WTC11 (cell line): ENCODE results near the gene ANG. TPM values are rescaled to one million over a fixed set of nuclear protein-coding genes. Genes with fewer than 3 reads are reported as not detected.

Source experiments
- ATAC-seq: fragments of 200-7000 bp; cut with Tn5 transposase; 2 replicates; pipeline ENCODE4 v1.10.0; 2021; ENCODE audit warnings: mild to moderate bottlenecking, moderate library complexity
- CTCF ChIA-PET: fragments of 300-600 bp; sonication (Branson Sonifier 250); formaldehyde crosslinking; loops from one replicate; lab custom pipeline; 2021; ENCODE audit warnings: antibody characterized with exemption; lab: Charles Lee
- POLR2A ChIA-PET: fragments of 350-600 bp; sonication (Branson Sonifier 250); formaldehyde crosslinking; loops from one replicate; lab custom pipeline; 2021; ENCODE audit warnings: antibody characterized with exemption; lab: Charles Lee
- DNase-seq: peaks from one replicate; pipeline ENCODE4 v3.0.0; 2021; ENCODE audit warnings: low spot score
- H3K27ac Mint-ChIP-seq: 2 replicates; pipeline ENCODE4 v1.8.0; 2021; ENCODE audit warnings: mixed read lengths
- H3K27me3 Mint-ChIP-seq: 2 replicates; pipeline ENCODE4 v1.8.0; 2021; ENCODE audit warnings: low read depth, mild to moderate bottlenecking, moderate library complexity, mixed read lengths
- H3K36me3 Mint-ChIP-seq: 2 replicates; pipeline ENCODE4 v1.8.0; 2021; ENCODE audit warnings: mixed read lengths
- H3K4me1 Mint-ChIP-seq: 2 replicates; pipeline ENCODE4 v1.8.0; 2022; ENCODE audit warnings: mixed read lengths
- H3K4me3 Mint-ChIP-seq: 2 replicates; pipeline ENCODE4 v1.8.0; 2021; ENCODE audit warnings: mild to moderate bottlenecking, moderate library complexity, mixed read lengths
- H3K9me3 Mint-ChIP-seq: 2 replicates; pipeline ENCODE4 v1.8.0; 2021; ENCODE audit warnings: mixed read lengths
- ATF1 ChIP-seq: sonication (generic); formaldehyde crosslinking; IDR thresholded peaks from 2 replicates; pipeline ENCODE4 v1.8.1; 2023; ENCODE audit warnings: mild to moderate bottlenecking, moderate library complexity, missing genetic modification reagents
- CBFB ChIP-seq: sonication (generic); formaldehyde crosslinking; IDR thresholded peaks from 2 replicates; pipeline ENCODE4 v1.8.1; 2022; ENCODE audit warnings: mild to moderate bottlenecking, low read depth, missing genetic modification reagents
- CREM ChIP-seq: sonication (generic); formaldehyde crosslinking; IDR thresholded peaks from 2 replicates; pipeline ENCODE4 v1.8.1; 2022; ENCODE audit warnings: mild to moderate bottlenecking, missing genetic modification reagents, moderate library complexity
- EMX1 ChIP-seq: fragments of 250-450 bp; sonication (Bioruptor Pico); IDR thresholded peaks from 2 replicates; pipeline ENCODE4 v1.8.0; 2021; ENCODE audit warnings: mild to moderate bottlenecking
- FOXK1 ChIP-seq: sonication (generic); formaldehyde crosslinking; IDR thresholded peaks from 2 replicates; pipeline ENCODE4 v1.8.0; 2022; ENCODE audit warnings: mild to moderate bottlenecking, moderate library complexity, missing genetic modification reagents
- MYBL2 ChIP-seq: sonication (generic); formaldehyde crosslinking; IDR thresholded peaks from 2 replicates; pipeline ENCODE4 v1.8.1; 2023; ENCODE audit warnings: mild to moderate bottlenecking, moderate library complexity, missing genetic modification reagents
- NR1H2 ChIP-seq: sonication (generic); formaldehyde crosslinking; IDR thresholded peaks from 2 replicates; pipeline ENCODE4 v1.9.0; 2021; ENCODE audit warnings: mild to moderate bottlenecking, moderate library complexity, missing genetic modification reagents
- ZNF219 ChIP-seq: sonication (generic); formaldehyde crosslinking; IDR thresholded peaks from 2 replicates; pipeline ENCODE4 v1.8.0; 2023; ENCODE audit warnings: missing genetic modification reagents, mild to moderate bottlenecking, borderline replicate concordance
- ZNF423 ChIP-seq: fragments of 250-450 bp; sonication (Bioruptor Pico); IDR thresholded peaks from 2 replicates; pipeline ENCODE4 v2.1.2; 2022; ENCODE audit warnings: mild to moderate bottlenecking, moderate library complexity
- ZNF671 ChIP-seq: fragments of 250-450 bp; sonication (Bioruptor Pico); IDR thresholded peaks from 2 replicates; pipeline ENCODE4 v1.8.0; 2021; ENCODE audit warnings: mild to moderate bottlenecking
- total RNA-seq: library from RNA; stranded (reverse); gene quantifications from 3 replicates; pipeline ENCODE4 v1.2.3, GENCODE V29; 2021
- TF ChIP-seq, protein P1 (sequence below): sonication (generic); formaldehyde crosslinking; IDR thresholded peaks from 2 replicates; pipeline ENCODE4 v1.8.0; 2022; ENCODE audit warnings: mild to moderate bottlenecking, missing genetic modification reagents
- TF ChIP-seq, protein P2 (sequence below): fragments of 250-450 bp; sonication (Bioruptor Pico); IDR thresholded peaks from 2 replicates; pipeline ENCODE4 v1.9.0; 2021; ENCODE audit warnings: moderate library complexity, mild to moderate bottlenecking, inconsistent platforms, borderline replicate concordance
- TF ChIP-seq, protein P3 (sequence below): sonication (generic); formaldehyde crosslinking; IDR thresholded peaks from 2 replicates; pipeline ENCODE4 v1.8.1; 2022; ENCODE audit warnings: mild to moderate bottlenecking, moderate library complexity, missing genetic modification reagents
- TF ChIP-seq, protein P4 (sequence below): fragments of 250-450 bp; sonication (Bioruptor Pico); conservative IDR thresholded peaks from 2 replicates; pipeline ENCODE4 v1.9.0; 2021; ENCODE audit warnings: mild to moderate bottlenecking
- TF ChIP-seq, protein P5 (sequence below): sonication (generic); formaldehyde crosslinking; IDR thresholded peaks from 2 replicates; pipeline ENCODE4 v1.8.0; 2023; ENCODE audit warnings: missing genetic modification reagents, mild to moderate bottlenecking, borderline replicate concordance
- TF ChIP-seq, protein P6 (sequence below): sonication (generic); formaldehyde crosslinking; conservative IDR thresholded peaks from 2 replicates; pipeline ENCODE4 v1.8.1; 2022; ENCODE audit warnings: mild to moderate bottlenecking, missing genetic modification reagents
- TF ChIP-seq, protein P7 (sequence below): sonication (generic); formaldehyde crosslinking; IDR thresholded peaks from 2 replicates; pipeline ENCODE4 v1.8.0; 2022; ENCODE audit warnings: mild to moderate bottlenecking, missing genetic modification reagents
- TF ChIP-seq, protein P8 (sequence below): sonication (generic); formaldehyde crosslinking; IDR thresholded peaks from 2 replicates; pipeline ENCODE4 v1.8.1; 2023; ENCODE audit warnings: mild to moderate bottlenecking, missing genetic modification reagents, moderate library complexity
- TF ChIP-seq, protein P9 (sequence below): fragments of 250-450 bp; sonication (Bioruptor Pico); IDR thresholded peaks from 2 replicates; pipeline ENCODE4 v1.9.0; 2021; ENCODE audit warnings: mild to moderate bottlenecking

The ANG gene
- total RNA-seq, 1 experiment from 2014 or later, result 4.8 TPM

DNA sequence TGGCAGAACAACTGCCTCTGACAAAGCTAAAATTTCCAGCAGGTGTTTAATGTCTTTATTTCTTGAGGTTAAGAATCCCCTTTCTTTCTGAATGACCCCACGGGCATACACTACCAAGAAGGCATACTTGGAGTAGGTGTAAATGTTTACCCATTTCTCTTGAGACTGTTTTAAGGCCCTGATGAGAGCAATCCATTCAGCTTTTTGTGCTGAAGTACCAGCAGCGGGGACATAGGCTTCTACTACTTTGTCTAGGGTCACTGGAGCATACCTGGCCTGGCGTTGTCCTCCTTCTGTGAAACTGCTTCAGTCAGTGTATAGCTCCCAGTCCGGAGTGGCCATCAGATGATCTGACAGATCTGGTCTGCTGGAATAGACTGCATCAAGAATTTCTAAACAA lies 22.7 kb downstream of the ANG start:
- H3K27ac Mint-ChIP-seq, result no peak overlapping the region
- ChIA-PET CTCF (no interaction called here), POLR2A (no interaction called here)
- TF ChIP-seq, protein P1, sequence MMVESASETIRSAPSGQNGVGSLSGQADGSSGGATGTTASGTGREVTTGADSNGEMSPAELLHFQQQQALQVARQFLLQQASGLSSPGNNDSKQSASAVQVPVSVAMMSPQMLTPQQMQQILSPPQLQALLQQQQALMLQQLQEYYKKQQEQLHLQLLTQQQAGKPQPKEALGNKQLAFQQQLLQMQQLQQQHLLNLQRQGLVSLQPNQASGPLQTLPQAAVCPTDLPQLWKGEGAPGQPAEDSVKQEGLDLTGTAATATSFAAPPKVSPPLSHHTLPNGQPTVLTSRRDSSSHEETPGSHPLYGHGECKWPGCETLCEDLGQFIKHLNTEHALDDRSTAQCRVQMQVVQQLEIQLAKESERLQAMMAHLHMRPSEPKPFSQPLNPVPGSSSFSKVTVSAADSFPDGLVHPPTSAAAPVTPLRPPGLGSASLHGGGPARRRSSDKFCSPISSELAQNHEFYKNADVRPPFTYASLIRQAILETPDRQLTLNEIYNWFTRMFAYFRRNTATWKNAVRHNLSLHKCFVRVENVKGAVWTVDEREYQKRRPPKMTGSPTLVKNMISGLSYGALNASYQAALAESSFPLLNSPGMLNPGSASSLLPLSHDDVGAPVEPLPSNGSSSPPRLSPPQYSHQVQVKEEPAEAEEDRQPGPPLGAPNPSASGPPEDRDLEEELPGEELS (CRISPR knock-in tag), result no peak
- no peak for TF ChIP-seq EMX1 (CRISPR knock-in tag)
- no peak for TF ChIP-seq FOXK1 (CRISPR knock-in tag)
- TF ChIP-seq, protein P2, sequence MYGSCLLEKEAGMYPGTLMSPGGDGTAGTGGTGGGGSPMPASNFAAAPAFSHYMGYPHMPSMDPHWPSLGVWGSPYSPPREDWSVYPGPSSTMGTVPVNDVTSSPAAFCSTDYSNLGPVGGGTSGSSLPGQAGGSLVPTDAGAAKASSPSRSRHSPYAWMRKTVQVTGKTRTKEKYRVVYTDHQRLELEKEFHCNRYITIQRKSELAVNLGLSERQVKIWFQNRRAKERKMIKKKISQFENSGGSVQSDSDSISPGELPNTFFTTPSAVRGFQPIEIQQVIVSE (CRISPR knock-in tag), result no peak
- no peak for TF ChIP-seq ZNF219 (CRISPR knock-in tag)
- TF ChIP-seq ZNF423 (CRISPR knock-in tag), result no peak
- TF ChIP-seq, protein P3, sequence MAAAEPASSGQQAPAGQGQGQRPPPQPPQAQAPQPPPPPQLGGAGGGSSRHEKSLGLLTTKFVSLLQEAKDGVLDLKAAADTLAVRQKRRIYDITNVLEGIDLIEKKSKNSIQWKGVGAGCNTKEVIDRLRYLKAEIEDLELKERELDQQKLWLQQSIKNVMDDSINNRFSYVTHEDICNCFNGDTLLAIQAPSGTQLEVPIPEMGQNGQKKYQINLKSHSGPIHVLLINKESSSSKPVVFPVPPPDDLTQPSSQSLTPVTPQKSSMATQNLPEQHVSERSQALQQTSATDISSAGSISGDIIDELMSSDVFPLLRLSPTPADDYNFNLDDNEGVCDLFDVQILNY (CRISPR knock-in tag), result no peak
- TF ChIP-seq, protein P4, sequence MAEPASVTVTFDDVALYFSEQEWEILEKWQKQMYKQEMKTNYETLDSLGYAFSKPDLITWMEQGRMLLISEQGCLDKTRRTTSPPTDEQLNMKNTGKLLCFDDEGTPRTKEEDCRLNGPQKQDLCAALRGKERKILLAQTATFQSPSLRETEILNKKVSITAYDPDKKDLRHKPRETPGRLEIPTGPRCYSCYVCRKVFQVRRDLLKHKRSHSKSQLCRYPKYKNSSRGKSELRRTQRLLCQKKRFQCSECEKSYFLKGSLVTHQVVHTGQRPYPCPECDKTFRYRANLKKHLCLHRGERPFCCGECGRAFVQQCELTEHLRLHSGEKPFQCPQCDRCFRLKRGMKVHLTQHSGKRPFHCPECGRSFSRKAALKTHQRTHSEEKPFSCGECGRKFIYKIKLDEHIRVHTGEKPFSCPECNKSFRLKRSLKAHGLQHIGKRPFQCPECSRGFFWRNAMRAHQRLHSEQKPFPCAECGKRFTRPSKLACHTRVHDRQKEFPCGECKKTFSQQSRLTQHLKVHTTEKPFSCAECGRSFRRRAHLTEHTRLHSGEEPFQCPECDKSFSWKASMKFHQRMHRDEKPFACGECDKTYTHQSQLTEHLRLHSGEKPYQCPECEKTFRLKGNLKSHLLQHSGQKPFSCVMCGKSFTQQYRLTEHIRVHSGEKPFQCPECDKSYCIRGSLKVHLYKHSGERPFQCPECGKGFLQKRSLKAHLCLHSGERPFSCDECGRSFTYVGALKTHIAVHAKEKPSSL, result no peak
- TF ChIP-seq, protein P5, sequence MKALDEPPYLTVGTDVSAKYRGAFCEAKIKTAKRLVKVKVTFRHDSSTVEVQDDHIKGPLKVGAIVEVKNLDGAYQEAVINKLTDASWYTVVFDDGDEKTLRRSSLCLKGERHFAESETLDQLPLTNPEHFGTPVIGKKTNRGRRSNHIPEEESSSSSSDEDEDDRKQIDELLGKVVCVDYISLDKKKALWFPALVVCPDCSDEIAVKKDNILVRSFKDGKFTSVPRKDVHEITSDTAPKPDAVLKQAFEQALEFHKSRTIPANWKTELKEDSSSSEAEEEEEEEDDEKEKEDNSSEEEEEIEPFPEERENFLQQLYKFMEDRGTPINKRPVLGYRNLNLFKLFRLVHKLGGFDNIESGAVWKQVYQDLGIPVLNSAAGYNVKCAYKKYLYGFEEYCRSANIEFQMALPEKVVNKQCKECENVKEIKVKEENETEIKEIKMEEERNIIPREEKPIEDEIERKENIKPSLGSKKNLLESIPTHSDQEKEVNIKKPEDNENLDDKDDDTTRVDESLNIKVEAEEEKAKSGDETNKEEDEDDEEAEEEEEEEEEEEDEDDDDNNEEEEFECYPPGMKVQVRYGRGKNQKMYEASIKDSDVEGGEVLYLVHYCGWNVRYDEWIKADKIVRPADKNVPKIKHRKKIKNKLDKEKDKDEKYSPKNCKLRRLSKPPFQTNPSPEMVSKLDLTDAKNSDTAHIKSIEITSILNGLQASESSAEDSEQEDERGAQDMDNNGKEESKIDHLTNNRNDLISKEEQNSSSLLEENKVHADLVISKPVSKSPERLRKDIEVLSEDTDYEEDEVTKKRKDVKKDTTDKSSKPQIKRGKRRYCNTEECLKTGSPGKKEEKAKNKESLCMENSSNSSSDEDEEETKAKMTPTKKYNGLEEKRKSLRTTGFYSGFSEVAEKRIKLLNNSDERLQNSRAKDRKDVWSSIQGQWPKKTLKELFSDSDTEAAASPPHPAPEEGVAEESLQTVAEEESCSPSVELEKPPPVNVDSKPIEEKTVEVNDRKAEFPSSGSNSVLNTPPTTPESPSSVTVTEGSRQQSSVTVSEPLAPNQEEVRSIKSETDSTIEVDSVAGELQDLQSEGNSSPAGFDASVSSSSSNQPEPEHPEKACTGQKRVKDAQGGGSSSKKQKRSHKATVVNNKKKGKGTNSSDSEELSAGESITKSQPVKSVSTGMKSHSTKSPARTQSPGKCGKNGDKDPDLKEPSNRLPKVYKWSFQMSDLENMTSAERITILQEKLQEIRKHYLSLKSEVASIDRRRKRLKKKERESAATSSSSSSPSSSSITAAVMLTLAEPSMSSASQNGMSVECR, result no peak
- no peak for TF ChIP-seq NR1H2 (CRISPR knock-in tag)
- TF ChIP-seq, protein P6, sequence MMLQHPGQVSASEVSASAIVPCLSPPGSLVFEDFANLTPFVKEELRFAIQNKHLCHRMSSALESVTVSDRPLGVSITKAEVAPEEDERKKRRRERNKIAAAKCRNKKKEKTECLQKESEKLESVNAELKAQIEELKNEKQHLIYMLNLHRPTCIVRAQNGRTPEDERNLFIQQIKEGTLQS (CRISPR knock-in tag), result no peak
- TF ChIP-seq, protein P7, sequence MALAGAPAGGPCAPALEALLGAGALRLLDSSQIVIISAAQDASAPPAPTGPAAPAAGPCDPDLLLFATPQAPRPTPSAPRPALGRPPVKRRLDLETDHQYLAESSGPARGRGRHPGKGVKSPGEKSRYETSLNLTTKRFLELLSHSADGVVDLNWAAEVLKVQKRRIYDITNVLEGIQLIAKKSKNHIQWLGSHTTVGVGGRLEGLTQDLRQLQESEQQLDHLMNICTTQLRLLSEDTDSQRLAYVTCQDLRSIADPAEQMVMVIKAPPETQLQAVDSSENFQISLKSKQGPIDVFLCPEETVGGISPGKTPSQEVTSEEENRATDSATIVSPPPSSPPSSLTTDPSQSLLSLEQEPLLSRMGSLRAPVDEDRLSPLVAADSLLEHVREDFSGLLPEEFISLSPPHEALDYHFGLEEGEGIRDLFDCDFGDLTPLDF (CRISPR knock-in tag), result no peak
- no peak for TF ChIP-seq MYBL2
- no peak for DNase-seq
- no peak overlapping the region for H3K4me3 Mint-ChIP-seq
- ATAC-seq, result no peak
- H3K4me1 Mint-ChIP-seq, result peaks cover 19% of the 10 kb centered on the region
- no peaks in the 10 kb centered on the region; the same call in 1 of the 2 replicates for H3K36me3 Mint-ChIP-seq
- peaks cover 21% of the 10 kb centered on the region for H3K9me3 Mint-ChIP-seq
- no peaks in the 10 kb centered on the region; the same call in 1 of the 2 replicates for H3K27me3 Mint-ChIP-seq

DNA sequence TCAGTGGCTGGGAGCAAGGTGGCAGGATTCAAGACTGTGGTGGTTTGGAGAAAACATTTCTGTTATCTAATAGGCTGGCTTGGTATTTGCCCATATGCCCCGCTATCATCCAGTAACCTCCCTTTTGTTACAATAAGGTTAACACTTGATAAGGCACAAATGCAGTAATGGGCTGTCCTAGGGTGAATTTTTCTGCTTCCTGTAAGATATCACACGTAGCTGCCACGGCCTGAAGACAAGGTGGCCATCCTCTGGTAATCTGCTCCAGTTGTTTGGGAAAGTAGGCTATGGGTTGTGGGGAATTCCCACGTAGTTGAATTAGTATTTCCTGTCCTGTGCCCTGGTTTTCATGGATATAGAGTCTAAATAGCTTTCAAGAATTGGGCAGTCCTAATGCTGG lies 23.1 kb downstream of the ANG start:
- no peaks in the 10 kb centered on the region; the same call in 1 of the 2 replicates for H3K36me3 Mint-ChIP-seq
- no peak overlapping the region for H3K27ac Mint-ChIP-seq
- CTCF ChIA-PET, result no interaction called here
- TF ChIP-seq CBFB (CRISPR knock-in tag), result no peak
- TF ChIP-seq, protein P7 (CRISPR knock-in tag), result no peak
- TF ChIP-seq ATF1 (CRISPR knock-in tag), result no peak
- no peak for TF ChIP-seq CREM (CRISPR knock-in tag)
- TF ChIP-seq, protein P3 (CRISPR knock-in tag), result no peak
- TF ChIP-seq, protein P8, sequence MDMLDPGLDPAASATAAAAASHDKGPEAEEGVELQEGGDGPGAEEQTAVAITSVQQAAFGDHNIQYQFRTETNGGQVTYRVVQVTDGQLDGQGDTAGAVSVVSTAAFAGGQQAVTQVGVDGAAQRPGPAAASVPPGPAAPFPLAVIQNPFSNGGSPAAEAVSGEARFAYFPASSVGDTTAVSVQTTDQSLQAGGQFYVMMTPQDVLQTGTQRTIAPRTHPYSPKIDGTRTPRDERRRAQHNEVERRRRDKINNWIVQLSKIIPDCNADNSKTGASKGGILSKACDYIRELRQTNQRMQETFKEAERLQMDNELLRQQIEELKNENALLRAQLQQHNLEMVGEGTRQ (CRISPR knock-in tag), result no peak
- TF ChIP-seq, protein P9, sequence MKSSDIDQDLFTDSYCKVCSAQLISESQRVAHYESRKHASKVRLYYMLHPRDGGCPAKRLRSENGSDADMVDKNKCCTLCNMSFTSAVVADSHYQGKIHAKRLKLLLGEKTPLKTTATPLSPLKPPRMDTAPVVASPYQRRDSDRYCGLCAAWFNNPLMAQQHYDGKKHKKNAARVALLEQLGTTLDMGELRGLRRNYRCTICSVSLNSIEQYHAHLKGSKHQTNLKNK (CRISPR knock-in tag), result no peak
- no peak for TF ChIP-seq ZNF671 (CRISPR knock-in tag)
- TF ChIP-seq MYBL2, result no peak

More for the DNA sequence above, 23.1 kb downstream of the ANG start:
- DNase-seq, result no peak
- POLR2A ChIA-PET, result no interaction called here
- no peaks in the 10 kb centered on the region; the same call in 1 of the 2 replicates for H3K27me3 Mint-ChIP-seq
- no peak for ATAC-seq
- H3K4me1 Mint-ChIP-seq, result peaks cover 19% of the 10 kb centered on the region
- H3K9me3 Mint-ChIP-seq, result peaks cover 24% of the 10 kb centered on the region
- H3K4me3 Mint-ChIP-seq, result no peak overlapping the region
